GM12878 (cell line): ENCODE results near the gene PRG3. TPM values are rescaled to one million over a fixed set of nuclear protein-coding genes. Genes with fewer than 3 reads are reported as not detected.

Experiments used
- ATAC-seq: fragments of 200-7000 bp; cut with Tn5 transposase; 3 replicates; pipeline ENCODE4 v1.9.1; 2020; ENCODE audit warnings: mild to moderate bottlenecking, moderate library complexity
- BruUV-seq: library from RNA; stranded (reverse); fragments of 400-500 nt; replicated peaks from 2 replicates; lab custom pipeline; 2021; lab: Mats Ljungman, UMichigan
- CTCF ChIA-PET: fragments of 300-600 bp; sonication (Branson Sonifier 250); formaldehyde crosslinking; extraction: SDS; loops from one replicate; lab custom pipeline; 2021; ENCODE audit warnings: inconsistent platforms; lab: Yijun Ruan, JAX
- POLR2A ChIA-PET: fragments of 350-600 bp; formaldehyde crosslinking; extraction: SDS; loops from one replicate; lab custom pipeline; 2021; ENCODE audit warnings: inconsistent platforms; lab: Charles Lee
- RAD21 ChIA-PET: fragments of 300-600 bp; sonication (Branson Sonifier 250); formaldehyde crosslinking; loops from one replicate; lab custom pipeline; 2023; ENCODE audit warnings: antibody characterized with exemption; ENCODE audit not compliant: unreplicated experiment; lab: Charles Lee
- SMC1A ChIA-PET: fragments of 300-600 bp; sonication (Branson Sonifier 250); formaldehyde crosslinking; loops from one replicate; lab custom pipeline; 2023; ENCODE audit not compliant: unreplicated experiment, uncharacterized antibody; lab: Charles Lee
- DNase-seq: peaks from one replicate; pipeline ENCODE4 v3.0.0-alpha.2; 2011; ENCODE audit warnings: low read depth, low spot score
- FAIRE-seq: peaks from 3 replicates; lab custom pipeline; 2011; peaks lifted over from hg19 to GRCh38; lab: Jason Lieb, UNC
- H2AFZ ChIP-seq: 2 replicates; pipeline ENCODE4 v1.6.0; 2011; ENCODE audit warnings: low read depth, low read length, control low read depth; ENCODE audit not compliant: control insufficient read depth
- H3K27ac ChIP-seq: 2 replicates; pipeline ENCODE4 v1.5.1; 2011; ENCODE audit warnings: control low read depth; ENCODE audit not compliant: control insufficient read depth, insufficient read depth
- H3K27me3 ChIP-seq, 2 experiments: replicated peaks in 1 of 2; 2 replicates each; pipeline versions ENCODE4 v1.6.0 to v1.6.1; 2011; ENCODE audit warnings: low read length in 1 of 2; ENCODE audit not compliant: control insufficient read depth in 2 of 2, insufficient read depth in 2 of 2
- H3K36me3 ChIP-seq, 2 experiments: 2 replicates each; pipeline ENCODE4 v1.5.1; 2011; ENCODE audit warnings: low read length in 1 of 2; ENCODE audit not compliant: control insufficient read depth in 2 of 2, insufficient read depth in 2 of 2
- H3K4me1 ChIP-seq: 2 replicates; pipeline ENCODE4 v1.6.1; 2011; ENCODE audit warnings: mild to moderate bottlenecking, low read length, moderate library complexity, mixed read lengths; ENCODE audit not compliant: control insufficient read depth, insufficient read depth
- H3K4me2 ChIP-seq: 2 replicates; pipeline ENCODE4 v1.6.0; 2011; ENCODE audit warnings: control low read depth; ENCODE audit not compliant: control insufficient read depth, insufficient read depth
- H3K4me3 ChIP-seq: fragments of 200-600 bp; sonication (generic); 2 replicates; pipeline ENCODE4 v1.5.1; 2016
- H3K79me2 ChIP-seq: 2 replicates; pipeline ENCODE4 v1.6.0; 2011; ENCODE audit warnings: low read length; ENCODE audit not compliant: control insufficient read depth, insufficient read depth
- H3K9ac ChIP-seq: 2 replicates; pipeline ENCODE4 v1.8.0; 2011; ENCODE audit warnings: low read length, control low read depth, mixed read lengths; ENCODE audit not compliant: control insufficient read depth, insufficient read depth
- H3K9me3 ChIP-seq: replicated peaks from 3 replicates; pipeline ENCODE4 v1.5.1; 2011; ENCODE audit warnings: mild to moderate bottlenecking, low read length; ENCODE audit not compliant: control insufficient read depth, insufficient read depth
- H4K20me1 ChIP-seq: 2 replicates; pipeline ENCODE4 v1.6.0; 2011; ENCODE audit not compliant: control insufficient read depth, insufficient read depth
- CHD4 ChIP-seq: fragments of 200-600 bp; sonication (generic); IDR thresholded peaks from 2 replicates; pipeline ENCODE4 v1.6.1; 2016; ENCODE audit warnings: mild to moderate bottlenecking
- CTCF ChIP-seq, 3 experiments: IDR thresholded peaks in 2 of 3; conservative IDR thresholded peaks in 1 of 3; 2 replicates each; pipeline ENCODE4 v1.5.1; 2011; ENCODE audit warnings: low read depth in 3 of 3, low read length in 3 of 3, mild to moderate bottlenecking in 3 of 3, control low read depth in 2 of 3, moderate library complexity in 2 of 3, inconsistent platforms in 1 of 3, mixed read lengths in 1 of 3; ENCODE audit not compliant: control insufficient read depth in 2 of 3, insufficient read depth in 1 of 3; ENCODE audit errors: extremely low read depth in 1 of 3
- DPF2 ChIP-seq: fragments of 450-650 bp; IDR thresholded peaks from 2 replicates; pipeline ENCODE4 v1.6.1; 2017; ENCODE audit warnings: mild to moderate bottlenecking
- ETV6 ChIP-seq, 2 experiments: fragments of 450-650 bp in 1 of 2; IDR thresholded peaks in 1 of 2; conservative IDR thresholded peaks in 1 of 2; 2 replicates each; pipeline ENCODE4 v1.6.1; 2014; ENCODE audit warnings: antibody characterized with exemption in 1 of 2, borderline replicate concordance in 1 of 2, low read depth in 1 of 2, mild to moderate bottlenecking in 1 of 2, moderate library complexity in 1 of 2
- FOS ChIP-seq: IDR thresholded peaks from 3 replicates; pipeline ENCODE4 v1.6.1; 2011; ENCODE audit warnings: borderline replicate concordance; ENCODE audit not compliant: insufficient read length; ENCODE audit errors: extremely low read depth
- FOXK2 ChIP-seq: fragments of 450-650 bp; IDR thresholded peaks from 2 replicates; pipeline ENCODE4 v1.6.1; 2017; ENCODE audit warnings: mild to moderate bottlenecking, moderate library complexity
- IKZF1 ChIP-seq: fragments of 450-650 bp; conservative IDR thresholded peaks from 2 replicates; pipeline ENCODE4 v1.6.1; 2017; ENCODE audit warnings: antibody characterized with exemption, mild to moderate bottlenecking
- JUNB ChIP-seq: IDR thresholded peaks from 2 replicates; pipeline ENCODE4 v1.6.1; 2016; ENCODE audit warnings: antibody characterized with exemption, mild to moderate bottlenecking
- MEF2B ChIP-seq: fragments of 450-650 bp; IDR thresholded peaks from 2 replicates; pipeline ENCODE4 v1.6.1; 2018; ENCODE audit warnings: mild to moderate bottlenecking, moderate library complexity; ENCODE audit not compliant: partially characterized antibody, poor library complexity, severe bottlenecking
- MXI1 ChIP-seq: fragments of 150-350 bp; IDR thresholded peaks from 2 replicates; pipeline ENCODE4 v1.6.1; 2011; ENCODE audit warnings: low read depth, mild to moderate bottlenecking, inconsistent platforms, low read length, improper control_type of control experiment
- RFX5 ChIP-seq: IDR thresholded peaks from 2 replicates; pipeline ENCODE4 v1.6.1; 2011; ENCODE audit warnings: low read depth, low read length, improper control_type of control experiment
- SMARCA5 ChIP-seq: fragments of 450-650 bp; IDR thresholded peaks from 2 replicates; pipeline ENCODE4 v1.6.1; 2017; ENCODE audit warnings: mild to moderate bottlenecking
- SMC3 ChIP-seq: IDR thresholded peaks from 2 replicates; pipeline ENCODE4 v1.6.1; 2011; ENCODE audit warnings: low read length, improper control_type of control experiment, borderline replicate concordance
- TAF1 ChIP-seq: IDR thresholded peaks from 2 replicates; pipeline ENCODE4 v1.6.1; 2011; ENCODE audit warnings: mild to moderate bottlenecking, low read depth, low read length, borderline replicate concordance
- WGBS: methylation state at CpG from one replicate; pipeline ENCODE4 v1.1.6; 2016; ENCODE audit warnings: low lambda C conversion rate; ENCODE audit not compliant: insufficient replicate concordance, insufficient coverage; ENCODE audit errors: missing lambda C conversion rate; 5-methylcytosine and 5-hydroxymethylcytosine counted together
- in situ Hi-C: fragments of 300-500 bp; cut with MboI; formaldehyde crosslinking; loops from 9 replicates; pipeline ENCODE4 v1.14.3; 2018; ENCODE audit warnings: mixed read lengths
- intact Hi-C: fragments of 100-400 bp; cut with micrococcal nuclease; formaldehyde crosslinking; loops from one replicate; pipeline ENCODE4 v1.14.2; 2022; ENCODE audit not compliant: unreplicated experiment
- polyA plus RNA-seq, 11 experiments: library from polyadenylated mRNA; depleted of rRNA in 4 of 11; unstranded in 6 of 11; stranded (reverse) in 5 of 11; fragments of >200 nt; fragmentation: Nextera tagmentation in 4 of 11; fragmentation: Illumina TruSeq in 1 of 11; extraction: Ambion mirVana in 4 of 11; extraction: Trizol in 1 of 11; gene quantifications; 1 replicate in 1 of 11; 2 replicates in 10 of 11; pipeline versions ENCODE4 v1.2.1 to v1.2.3, GENCODE V29; 2011 to 2016; ENCODE audit warnings: inconsistent platforms in 2 of 11, missing spikeins in 2 of 11, low read depth in 1 of 11
- total RNA-seq, 4 experiments: library from RNA; depleted of rRNA in 3 of 4; stranded (reverse); fragments of >200 nt in 3 of 4; fragmentation: Illumina TruSeq in 1 of 4; extraction: Trizol in 1 of 4; gene quantifications; 2 replicates each; pipeline versions ENCODE4 v1.2.1 to v1.2.3, GENCODE V29; 2013 to 2021
- TF ChIP-seq, protein P1 (sequence below): fragments of 450-650 bp; IDR thresholded peaks from 2 replicates; pipeline ENCODE4 v1.6.1; 2016; ENCODE audit warnings: mild to moderate bottlenecking
- TF ChIP-seq, protein P2 (sequence below): fragments of 450-650 bp; IDR thresholded peaks from 2 replicates; pipeline ENCODE4 v1.6.1; 2018; ENCODE audit warnings: borderline replicate concordance, mild to moderate bottlenecking; ENCODE audit not compliant: partially characterized antibody

The PRG3 gene
- total and polyA plus RNA-seq, 10 of the 15 experiments (the other 5 are each of a cell fraction or from before 2014, with no cell fraction given) = not detected

DNA sequence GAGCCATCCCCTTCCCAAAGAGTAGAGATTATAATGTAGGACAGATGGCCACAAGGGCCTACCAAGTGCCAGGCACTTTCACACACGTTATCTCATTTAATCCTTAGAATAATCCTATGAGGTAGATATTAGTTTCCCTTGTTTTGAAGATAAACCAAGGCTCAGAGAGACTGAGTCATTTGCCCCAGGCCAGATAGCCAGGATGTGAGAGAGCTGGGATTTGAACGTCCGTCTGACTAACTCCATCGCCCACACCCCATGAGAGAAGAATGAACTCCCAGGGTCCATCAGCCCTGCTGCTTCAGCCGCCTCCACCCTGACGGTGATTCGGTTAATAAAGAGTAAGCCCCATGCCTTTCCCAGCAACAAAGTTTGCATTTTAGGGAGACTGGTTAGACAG lies 10.7 kb downstream of the PRG3 start (continued):
- no peak for TF ChIP-seq ETV6 (conservative IDR thresholded peaks at IDR 0.05 in 1 of 2, IDR thresholded peaks at IDR 0.05 in 1 of 2; ENCODE audit: borderline replicate concordance in 1 of 2, low read depth in 1 of 2)
- TF ChIP-seq TAF1 = no peak
- TF ChIP-seq FOS = no peak
- no peak for TF ChIP-seq DPF2
- TF ChIP-seq IKZF1 = no peak
- TF ChIP-seq JUNB = no peak
- TF ChIP-seq RFX5 = no peak
- TF ChIP-seq, all 136 proteins: peak for 0

- ATAC-seq = no peak
- H3K4me3 ChIP-seq = no peak overlapping the region
- no peak overlapping the region for H3K9ac ChIP-seq
- no peak for FAIRE-seq
- H3K79me2 ChIP-seq = no peaks in the 10 kb centered on the region
- SMC1A ChIA-PET = no interaction called here
- CTCF ChIA-PET = interaction anchor here (1.1 kb wide), 1 partner anchor 71 kb away, joined by 3 read pairs; no protein-coding TSS in a partner anchor
- H3K36me3 ChIP-seq = no peaks in the 10 kb centered on the region
- DNase-seq = no peak
- intact Hi-C loops (no loop called here), in situ Hi-C loops (no loop called here)
- H3K4me1 ChIP-seq = no peaks in the 10 kb centered on the region
- 2% methylated on average over 5 of the region's 5 CpGs for WGBS
- no peaks in the 10 kb centered on the region for H4K20me1 ChIP-seq
- RAD21 ChIA-PET = no interaction called here
- BruUV-seq = no TSS peak
- no peak overlapping the region for H2AFZ ChIP-seq
- no peaks in the 10 kb centered on the region for H3K9me3 ChIP-seq
- H3K27ac ChIP-seq = no peak overlapping the region
- H3K4me2 ChIP-seq = no peak overlapping the region
- H3K27me3 ChIP-seq = no peaks in the 10 kb centered on the region; a peak in 1 of 4 replicates
- POLR2A ChIA-PET = no interaction called here
- TF ChIP-seq CTCF (IDR thresholded peaks at IDR 0.05 in 2 of 3, conservative IDR thresholded peaks at IDR 0.05 in 1 of 3; ENCODE audit: control insufficient read depth in 2 of 3, extremely low read depth in 1 of 3, insufficient read depth in 1 of 3, low read depth in 3 of 3, low read length in 3 of 3) (no peak), MEF2B (no peak), CHD4 (no peak), SMC3 (no peak), FOXK2 (no peak), MXI1 (no peak), SMARCA5 (no peak)
- TF ChIP-seq, protein P1, sequence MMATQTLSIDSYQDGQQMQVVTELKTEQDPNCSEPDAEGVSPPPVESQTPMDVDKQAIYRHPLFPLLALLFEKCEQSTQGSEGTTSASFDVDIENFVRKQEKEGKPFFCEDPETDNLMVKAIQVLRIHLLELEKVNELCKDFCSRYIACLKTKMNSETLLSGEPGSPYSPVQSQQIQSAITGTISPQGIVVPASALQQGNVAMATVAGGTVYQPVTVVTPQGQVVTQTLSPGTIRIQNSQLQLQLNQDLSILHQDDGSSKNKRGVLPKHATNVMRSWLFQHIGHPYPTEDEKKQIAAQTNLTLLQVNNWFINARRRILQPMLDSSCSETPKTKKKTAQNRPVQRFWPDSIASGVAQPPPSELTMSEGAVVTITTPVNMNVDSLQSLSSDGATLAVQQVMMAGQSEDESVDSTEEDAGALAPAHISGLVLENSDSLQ = no peak
- TF ChIP-seq, protein P2, sequence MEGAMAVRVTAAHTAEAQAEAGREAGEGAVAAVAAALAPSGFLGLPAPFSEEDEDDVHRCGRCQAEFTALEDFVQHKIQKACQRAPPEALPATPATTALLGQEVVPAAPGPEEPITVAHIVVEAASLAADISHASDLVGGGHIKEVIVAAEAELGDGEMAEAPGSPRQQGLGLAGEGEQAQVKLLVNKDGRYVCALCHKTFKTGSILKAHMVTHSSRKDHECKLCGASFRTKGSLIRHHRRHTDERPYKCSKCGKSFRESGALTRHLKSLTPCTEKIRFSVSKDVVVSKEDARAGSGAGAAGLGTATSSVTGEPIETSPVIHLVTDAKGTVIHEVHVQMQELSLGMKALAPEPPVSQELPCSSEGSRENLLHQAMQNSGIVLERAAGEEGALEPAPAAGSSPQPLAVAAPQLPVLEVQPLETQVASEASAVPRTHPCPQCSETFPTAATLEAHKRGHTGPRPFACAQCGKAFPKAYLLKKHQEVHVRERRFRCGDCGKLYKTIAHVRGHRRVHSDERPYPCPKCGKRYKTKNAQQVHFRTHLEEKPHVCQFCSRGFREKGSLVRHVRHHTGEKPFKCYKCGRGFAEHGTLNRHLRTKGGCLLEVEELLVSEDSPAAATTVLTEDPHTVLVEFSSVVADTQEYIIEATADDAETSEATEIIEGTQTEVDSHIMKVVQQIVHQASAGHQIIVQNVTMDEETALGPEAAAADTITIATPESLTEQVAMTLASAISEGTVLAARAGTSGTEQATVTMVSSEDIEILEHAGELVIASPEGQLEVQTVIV = no peak
Observed at GRCh38 chr11:57368845-57369232, 12.1 kb downstream of the PRG3 start.
